ENCODE results near the gene PML.

Gene PML

DNA sequence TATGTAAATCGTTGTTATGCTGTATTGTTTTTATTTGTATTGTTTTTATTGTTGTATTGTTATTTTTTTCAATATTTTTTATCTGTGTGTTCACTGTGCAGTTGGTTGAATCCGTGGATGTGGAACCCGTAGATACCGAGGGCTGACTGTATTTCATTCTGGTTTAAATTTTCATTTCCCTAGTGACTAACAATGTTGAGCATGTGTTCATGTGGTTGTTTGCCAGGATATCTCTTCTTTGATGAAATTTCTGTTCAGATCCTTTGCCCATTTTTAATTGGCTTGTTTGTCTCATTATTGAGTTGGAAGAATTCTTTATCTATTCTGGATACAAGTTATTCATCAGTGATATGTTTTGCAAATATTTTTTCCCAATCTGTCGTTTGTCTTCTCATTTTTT, 32.1 kb upstream of the PML start:
- H3K79me2 ChIP-seq (ENCODE audit: control insufficient read depth, insufficient read depth, low read length) = no peaks in the 10 kb centered on the region
- no peak overlapping the region for H2BK5ac ChIP-seq (ENCODE audit: low read length)
- no peak overlapping the region for H2BK15ac ChIP-seq (replicated peaks; ENCODE audit: low read depth)
- H4K8ac ChIP-seq (ENCODE audit: low read depth, low read length) = no peak overlapping the region
- H4K5ac ChIP-seq (ENCODE audit: low read length) = no peak overlapping the region
- H3K4me1 ChIP-seq (ENCODE audit: control insufficient read depth, low read depth, low read length) = peaks cover 3% of the 10 kb centered on the region
- no peak overlapping the region for H3K27ac ChIP-seq (ENCODE audit: low read depth, low read length)
- H3K9ac ChIP-seq (ENCODE audit: low read length) = no peak overlapping the region
- no peak overlapping the region for H3K18ac ChIP-seq (ENCODE audit: low read length)
- DNase-seq = no peak
- H3K79me1 ChIP-seq (ENCODE audit: low read length) = no peaks in the 10 kb centered on the region
- H3K4ac ChIP-seq (ENCODE audit: low read depth, low read length) = no peak overlapping the region
- no peak overlapping the region for H2BK120ac ChIP-seq (ENCODE audit: low read depth, low read length)
- H3K4me3 ChIP-seq (ENCODE audit: low read length) = no peak overlapping the region
- H3K27me3 ChIP-seq (ENCODE audit: insufficient read depth, low read length, poor library complexity) = no peaks in the 10 kb centered on the region
- H3K36me3 ChIP-seq (ENCODE audit: control insufficient read depth, insufficient read depth, low read length) = no peaks in the 10 kb centered on the region
- no peak overlapping the region for H3K23ac ChIP-seq (ENCODE audit: low read length)
- no peak overlapping the region for H3K4me2 ChIP-seq (ENCODE audit: low read length)
- H3K56ac ChIP-seq (ENCODE audit: low read length) = no peak overlapping the region
- no CpG with 5 or more reads among the region's 5 CpGs for WGBS (ENCODE audit: extremely low coverage, insufficient coverage, low lambda C conversion rate)
- no peak overlapping the region for H2AK5ac ChIP-seq (ENCODE audit: low read length)

DNA sequence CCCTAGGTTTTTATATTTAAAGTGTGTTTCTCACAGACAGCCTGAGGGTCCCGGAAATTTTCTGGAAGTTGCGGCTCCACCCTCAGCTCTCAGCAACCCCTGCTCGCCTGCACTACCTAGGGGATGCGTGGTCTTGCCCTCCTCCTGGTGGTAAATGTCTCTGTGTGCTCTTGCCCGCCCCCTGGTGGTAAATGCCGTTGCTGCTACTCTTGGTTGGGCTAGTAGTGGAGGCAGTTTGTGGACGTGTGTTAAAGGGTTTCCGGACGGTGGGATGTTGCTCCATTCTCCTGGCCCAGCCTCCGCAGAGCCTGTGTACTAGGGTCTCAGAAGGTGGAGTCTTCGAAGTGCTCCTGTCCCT, 29.8 kb upstream of the PML start:
- no peaks in the 10 kb centered on the region for H3K79me2 ChIP-seq (ENCODE audit: control insufficient read depth, insufficient read depth, low read length)
- H3K23ac ChIP-seq (ENCODE audit: low read length) = peak overlapping the region; percentile 90
- peaks cover 3% of the 10 kb centered on the region for H3K4me1 ChIP-seq (ENCODE audit: control insufficient read depth, low read depth, low read length)
- H2BK15ac ChIP-seq (replicated peaks; ENCODE audit: low read depth) = no peak overlapping the region
- no peaks in the 10 kb centered on the region for H3K36me3 ChIP-seq (ENCODE audit: control insufficient read depth, insufficient read depth, low read length)
- no peaks in the 10 kb centered on the region for H3K79me1 ChIP-seq (ENCODE audit: low read length)
- peak overlapping the region; percentile 59 for H2BK5ac ChIP-seq (ENCODE audit: low read length)
- peak overlapping the region; percentile 88 for H3K56ac ChIP-seq (ENCODE audit: low read length)
- no peak overlapping the region for H2BK120ac ChIP-seq (ENCODE audit: low read depth, low read length)
- H3K4me2 ChIP-seq (ENCODE audit: low read length) = peak overlapping the region; percentile 33
- H3K9ac ChIP-seq (ENCODE audit: low read length) = peak overlapping the region; percentile 26
- H3K27me3 ChIP-seq (ENCODE audit: insufficient read depth, low read length, poor library complexity) = no peaks in the 10 kb centered on the region
- no CpG with 5 or more reads among the region's 11 CpGs for WGBS (ENCODE audit: extremely low coverage, insufficient coverage, low lambda C conversion rate)
- no peak overlapping the region for H4K5ac ChIP-seq (ENCODE audit: low read length)
- H3K18ac ChIP-seq (ENCODE audit: low read length) = no peak overlapping the region
- H3K4me3 ChIP-seq (ENCODE audit: low read length) = no peak overlapping the region
- H3K27ac ChIP-seq (ENCODE audit: low read depth, low read length) = no peak overlapping the region
- H2AK5ac ChIP-seq (ENCODE audit: low read length) = no peak overlapping the region
- no peak overlapping the region for H3K4ac ChIP-seq (ENCODE audit: low read depth, low read length)
- no peak overlapping the region for H4K8ac ChIP-seq (ENCODE audit: low read depth, low read length)
- peak; percentile 95 for DNase-seq

DNA sequence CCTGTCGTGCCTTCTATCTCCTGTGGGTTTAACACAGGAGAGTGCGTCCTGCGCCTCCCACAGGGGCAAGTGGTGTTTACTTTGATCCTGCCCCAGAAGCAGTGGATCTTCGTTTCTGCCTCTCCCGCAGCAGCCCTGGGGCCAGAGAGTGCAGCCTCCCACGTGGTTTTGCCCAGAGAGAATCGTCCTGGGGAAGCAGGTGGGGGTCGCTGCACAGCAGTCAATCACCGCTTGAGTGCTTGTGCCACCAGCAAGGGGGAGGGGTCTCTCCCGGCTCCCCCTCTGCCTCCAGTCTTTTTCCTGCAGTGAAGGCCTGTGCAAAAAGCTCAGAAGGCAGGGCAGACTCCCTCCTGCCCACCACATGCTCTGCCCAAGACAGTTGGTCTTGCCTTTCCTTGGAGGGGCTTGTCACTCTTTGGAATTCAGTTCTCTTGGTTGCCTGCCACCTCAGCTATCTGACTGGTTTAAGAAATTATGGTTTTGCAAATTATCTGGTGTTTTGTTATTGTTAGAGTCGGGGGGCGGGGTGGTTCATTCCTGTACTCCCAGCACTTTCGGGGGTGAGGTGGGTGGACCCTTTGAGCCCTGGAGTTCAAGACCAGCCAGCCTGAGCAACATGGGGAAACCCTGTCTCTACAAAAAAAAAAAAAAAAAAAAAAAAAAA, 29.3 kb upstream of the PML start:
- no peaks in the 10 kb centered on the region for H3K79me1 ChIP-seq (ENCODE audit: low read length)
- H3K36me3 ChIP-seq (ENCODE audit: control insufficient read depth, insufficient read depth, low read length) = no peaks in the 10 kb centered on the region
- H3K79me2 ChIP-seq (ENCODE audit: control insufficient read depth, insufficient read depth, low read length) = no peaks in the 10 kb centered on the region
- H2BK15ac ChIP-seq (replicated peaks; ENCODE audit: low read depth) = no peak overlapping the region
- H4K8ac ChIP-seq (ENCODE audit: low read depth, low read length) = no peak overlapping the region
- H3K9ac ChIP-seq (ENCODE audit: low read length) = peak overlapping the region; percentile 26
- peak; percentile 68 for DNase-seq
- H2BK5ac ChIP-seq (ENCODE audit: low read length) = peak overlapping the region; percentile 59
- peak overlapping the region; percentile 90 for H3K23ac ChIP-seq (ENCODE audit: low read length)
- H4K5ac ChIP-seq (ENCODE audit: low read length) = no peak overlapping the region
- H3K56ac ChIP-seq (ENCODE audit: low read length) = peak overlapping the region; percentile 88
- H3K27ac ChIP-seq (ENCODE audit: low read depth, low read length) = no peak overlapping the region
- no peak overlapping the region for H2BK120ac ChIP-seq (ENCODE audit: low read depth, low read length)
- no peak overlapping the region for H3K4ac ChIP-seq (ENCODE audit: low read depth, low read length)
- H2AK5ac ChIP-seq (ENCODE audit: low read length) = no peak overlapping the region
- H3K4me1 ChIP-seq (ENCODE audit: control insufficient read depth, low read depth, low read length) = peaks cover 3% of the 10 kb centered on the region
- H3K18ac ChIP-seq (ENCODE audit: low read length) = no peak overlapping the region
- WGBS (ENCODE audit: extremely low coverage, insufficient coverage, low lambda C conversion rate) = no CpG with 5 or more reads among the region's 13 CpGs
- H3K4me3 ChIP-seq (ENCODE audit: low read length) = no peak overlapping the region
- H3K4me2 ChIP-seq (ENCODE audit: low read length) = peak overlapping the region; percentile 33
- no peaks in the 10 kb centered on the region for H3K27me3 ChIP-seq (ENCODE audit: insufficient read depth, low read length, poor library complexity)

DNA sequence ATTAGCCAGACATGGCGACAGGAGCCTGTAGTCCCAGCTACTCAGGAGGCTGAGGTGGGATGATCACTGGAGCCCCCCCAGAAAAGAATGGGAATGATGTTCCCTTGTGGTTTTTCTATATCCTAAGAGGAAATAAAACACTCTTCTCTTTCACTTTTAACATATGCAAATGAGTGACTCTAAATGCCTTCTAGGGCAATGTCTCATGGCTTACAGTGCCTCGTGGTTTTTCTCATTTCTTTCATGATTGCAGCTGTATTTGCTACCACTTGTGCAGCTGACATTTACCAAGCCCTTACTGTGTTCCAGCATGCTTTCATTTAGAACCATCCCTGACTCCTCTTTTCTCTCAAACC, 28.8 kb upstream of the PML start:
- Histone ChIP-seq H4K5ac (ENCODE audit: low read length) (no peak overlapping the region), H3K79me1 (ENCODE audit: low read length) (no peaks in the 10 kb centered on the region), H3K4me2 (ENCODE audit: low read length) (no peak overlapping the region), H2BK120ac (ENCODE audit: low read depth, low read length) (no peak overlapping the region), H3K79me2 (ENCODE audit: control insufficient read depth, insufficient read depth, low read length) (no peaks in the 10 kb centered on the region), H2BK5ac (ENCODE audit: low read length) (no peak overlapping the region), H3K18ac (ENCODE audit: low read length) (no peak overlapping the region), H3K4ac (ENCODE audit: low read depth, low read length) (no peak overlapping the region), H3K27ac (ENCODE audit: low read depth, low read length) (no peak overlapping the region), H2AK5ac (ENCODE audit: low read length) (no peak overlapping the region), H3K23ac (ENCODE audit: low read length) (no peak overlapping the region), H3K4me3 (ENCODE audit: low read length) (no peak overlapping the region), H3K56ac (ENCODE audit: low read length) (no peak overlapping the region), H3K4me1 (ENCODE audit: control insufficient read depth, low read depth, low read length) (peaks cover 3% of the 10 kb centered on the region), H3K36me3 (ENCODE audit: control insufficient read depth, insufficient read depth, low read length) (no peaks in the 10 kb centered on the region), H3K27me3 (ENCODE audit: insufficient read depth, low read length, poor library complexity) (no peaks in the 10 kb centered on the region), H3K9ac (ENCODE audit: low read length) (no peak overlapping the region), H2BK15ac (replicated peaks; ENCODE audit: low read depth) (no peak overlapping the region), H4K8ac (ENCODE audit: low read depth, low read length) (no peak overlapping the region)
- no CpG with 5 or more reads among the region's 2 CpGs for WGBS (ENCODE audit: extremely low coverage, insufficient coverage, low lambda C conversion rate)
- DNase-seq = no peak

DNA sequence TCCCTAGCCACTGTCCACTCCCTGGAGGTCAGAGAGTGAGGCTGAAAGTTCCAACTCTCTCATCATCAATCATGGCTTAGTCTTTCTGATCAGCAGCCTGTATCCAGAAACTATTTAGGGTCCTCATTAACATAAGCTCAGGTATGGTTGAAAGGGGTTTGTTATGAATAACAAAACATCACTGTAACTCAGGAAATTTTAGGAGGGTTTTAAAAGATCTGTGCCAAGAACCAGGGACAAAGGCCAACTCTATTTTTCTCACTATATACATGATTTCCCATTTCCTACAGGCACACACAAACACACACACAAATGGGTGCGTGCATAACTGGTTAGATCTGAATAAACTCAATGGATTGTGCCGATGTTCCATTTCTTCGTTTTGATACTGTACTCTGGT, 26.1 kb upstream of the PML start:
- no peaks in the 10 kb centered on the region for H3K27me3 ChIP-seq (ENCODE audit: insufficient read depth, low read length, poor library complexity)
- no peak overlapping the region for H2AK5ac ChIP-seq (ENCODE audit: low read length)
- H3K56ac ChIP-seq (ENCODE audit: low read length) = no peak overlapping the region
- peaks cover 3% of the 10 kb centered on the region for H3K4me1 ChIP-seq (ENCODE audit: control insufficient read depth, low read depth, low read length)
- no peak overlapping the region for H2BK15ac ChIP-seq (replicated peaks; ENCODE audit: low read depth)
- H3K79me2 ChIP-seq (ENCODE audit: control insufficient read depth, insufficient read depth, low read length) = no peaks in the 10 kb centered on the region
- no peak overlapping the region for H3K23ac ChIP-seq (ENCODE audit: low read length)
- H3K9ac ChIP-seq (ENCODE audit: low read length) = no peak overlapping the region
- H3K36me3 ChIP-seq (ENCODE audit: control insufficient read depth, insufficient read depth, low read length) = no peaks in the 10 kb centered on the region
- H3K4ac ChIP-seq (ENCODE audit: low read depth, low read length) = no peak overlapping the region
- H2BK5ac ChIP-seq (ENCODE audit: low read length) = no peak overlapping the region
- DNase-seq = no peak
- H3K4me2 ChIP-seq (ENCODE audit: low read length) = no peak overlapping the region
- H3K79me1 ChIP-seq (ENCODE audit: low read length) = no peaks in the 10 kb centered on the region
- H4K8ac ChIP-seq (ENCODE audit: low read depth, low read length) = no peak overlapping the region
- no peak overlapping the region for H3K4me3 ChIP-seq (ENCODE audit: low read length)
- H2BK120ac ChIP-seq (ENCODE audit: low read depth, low read length) = no peak overlapping the region
- no CpG with 5 or more reads among the region's 3 CpGs for WGBS (ENCODE audit: extremely low coverage, insufficient coverage, low lambda C conversion rate)
- no peak overlapping the region for H3K18ac ChIP-seq (ENCODE audit: low read length)
- H3K27ac ChIP-seq (ENCODE audit: low read depth, low read length) = no peak overlapping the region
- no peak overlapping the region for H4K5ac ChIP-seq (ENCODE audit: low read length)

DNA sequence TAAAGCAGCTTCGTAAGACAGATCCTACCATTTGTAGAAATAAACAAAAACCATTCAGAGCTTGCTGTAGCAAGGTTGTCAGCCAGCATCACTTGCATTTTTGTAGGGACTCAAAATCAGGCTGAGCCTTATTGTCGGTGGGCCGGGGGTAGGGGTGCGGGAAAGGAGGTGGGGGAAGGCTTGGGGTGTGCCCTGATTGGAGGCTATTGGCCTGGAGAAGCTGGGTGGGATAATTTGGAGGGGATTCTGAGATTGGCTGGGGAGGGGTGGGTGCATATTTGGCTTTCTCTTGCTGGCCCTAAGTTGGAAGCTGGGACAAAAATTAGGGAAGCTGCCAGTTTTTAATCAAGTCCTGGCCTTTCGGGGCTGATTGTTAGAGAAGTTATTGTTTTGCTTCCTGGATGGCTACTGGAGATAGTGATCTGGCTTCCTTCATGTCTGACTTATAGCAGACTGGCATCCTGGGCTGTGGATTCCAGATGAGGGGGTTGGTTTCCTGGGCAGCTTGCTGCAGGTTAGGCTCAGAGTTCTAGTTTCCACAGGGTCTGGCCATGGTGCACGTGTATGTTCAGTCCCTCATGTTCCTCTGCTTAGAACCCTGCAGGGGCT, 25.3 kb upstream of the PML start:
- Histone ChIP-seq H4K5ac (ENCODE audit: low read length) (no peak overlapping the region), H3K9ac (ENCODE audit: low read length) (no peak overlapping the region), H3K4ac (ENCODE audit: low read depth, low read length) (no peak overlapping the region), H3K23ac (ENCODE audit: low read length) (no peak overlapping the region), H3K36me3 (ENCODE audit: control insufficient read depth, insufficient read depth, low read length) (no peaks in the 10 kb centered on the region), H3K79me1 (ENCODE audit: low read length) (no peaks in the 10 kb centered on the region), H4K8ac (ENCODE audit: low read depth, low read length) (no peak overlapping the region), H3K27me3 (ENCODE audit: insufficient read depth, low read length, poor library complexity) (no peaks in the 10 kb centered on the region), H3K56ac (ENCODE audit: low read length) (no peak overlapping the region), H2BK15ac (replicated peaks; ENCODE audit: low read depth) (no peak overlapping the region), H3K4me1 (ENCODE audit: control insufficient read depth, low read depth, low read length) (peaks cover 3% of the 10 kb centered on the region), H3K4me2 (ENCODE audit: low read length) (no peak overlapping the region), H3K27ac (ENCODE audit: low read depth, low read length) (no peak overlapping the region), H2BK120ac (ENCODE audit: low read depth, low read length) (no peak overlapping the region), H2BK5ac (ENCODE audit: low read length) (no peak overlapping the region), H3K79me2 (ENCODE audit: control insufficient read depth, insufficient read depth, low read length) (no peaks in the 10 kb centered on the region), H3K4me3 (ENCODE audit: low read length) (no peak overlapping the region), H3K18ac (ENCODE audit: low read length) (no peak overlapping the region), H2AK5ac (ENCODE audit: low read length) (no peak overlapping the region)
- no peak for DNase-seq
- no CpG with 5 or more reads among the region's 6 CpGs for WGBS (ENCODE audit: extremely low coverage, insufficient coverage, low lambda C conversion rate)
